ENCODE data around the gene KIT.

GRCh38 chr4:54707406-54707805 lies 49.6 kb downstream of the KIT start:
- no peak for TF ChIP-seq CTCF (IDR thresholded peaks at IDR 0.05)
- TF ChIP-seq EP300 (IDR thresholded peaks at IDR 0.05) = no peak
